AG04449 (cell line): ENCODE results near the gene PDE11A.

ENCODE experiments used
- CTCF ChIA-PET: fragments of 350-600 bp; formaldehyde crosslinking; extraction: SDS; loops from one replicate; lab custom pipeline; 2021; ENCODE audit warnings: antibody characterized with exemption; lab: Yijun Ruan, JAX
- POLR2A ChIA-PET: fragments of 400-600, 350-600 bp; formaldehyde crosslinking; extraction: SDS; loops from one replicate; lab custom pipeline; 2020; ENCODE audit warnings: antibody characterized with exemption, inconsistent platforms; lab: Yijun Ruan, JAX
- DNase-seq: peaks from one replicate; pipeline ENCODE4 v3.0.0-alpha.2; 2010; ENCODE audit warnings: low read depth, low spot score
- H3K4me3 ChIP-seq: 2 replicates; pipeline ENCODE4 v1.5.1; 2011; ENCODE audit warnings: low read depth, mild to moderate bottlenecking, control low read depth, low read length
- CTCF ChIP-seq: IDR thresholded peaks from one replicate; pipeline ENCODE4 v1.5.1; 2011; ENCODE audit warnings: mild to moderate bottlenecking, moderate library complexity, low read length, control low read depth, inconsistent platforms; ENCODE audit not compliant: insufficient read depth; ENCODE audit errors: missing control alignments

Gene PDE11A

DNA sequence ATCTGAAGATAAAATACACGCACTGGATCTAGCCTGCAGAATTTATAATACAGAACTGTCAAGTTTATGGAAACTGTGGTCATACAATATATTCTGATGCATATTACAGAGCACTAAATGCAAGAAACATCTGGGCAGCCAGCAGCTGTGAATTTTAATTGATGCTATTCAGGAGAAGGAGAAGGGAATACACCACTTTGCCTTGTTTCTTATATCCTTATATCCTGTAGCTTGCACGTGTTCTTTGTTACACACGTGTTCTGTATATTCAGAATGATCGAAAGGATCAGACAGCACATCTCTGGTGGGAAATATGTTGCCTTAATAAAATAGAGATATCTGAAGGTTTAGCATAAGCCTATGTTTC lies 344.2 kb downstream of the PDE11A start:
- no peak for TF ChIP-seq CTCF

DNA sequence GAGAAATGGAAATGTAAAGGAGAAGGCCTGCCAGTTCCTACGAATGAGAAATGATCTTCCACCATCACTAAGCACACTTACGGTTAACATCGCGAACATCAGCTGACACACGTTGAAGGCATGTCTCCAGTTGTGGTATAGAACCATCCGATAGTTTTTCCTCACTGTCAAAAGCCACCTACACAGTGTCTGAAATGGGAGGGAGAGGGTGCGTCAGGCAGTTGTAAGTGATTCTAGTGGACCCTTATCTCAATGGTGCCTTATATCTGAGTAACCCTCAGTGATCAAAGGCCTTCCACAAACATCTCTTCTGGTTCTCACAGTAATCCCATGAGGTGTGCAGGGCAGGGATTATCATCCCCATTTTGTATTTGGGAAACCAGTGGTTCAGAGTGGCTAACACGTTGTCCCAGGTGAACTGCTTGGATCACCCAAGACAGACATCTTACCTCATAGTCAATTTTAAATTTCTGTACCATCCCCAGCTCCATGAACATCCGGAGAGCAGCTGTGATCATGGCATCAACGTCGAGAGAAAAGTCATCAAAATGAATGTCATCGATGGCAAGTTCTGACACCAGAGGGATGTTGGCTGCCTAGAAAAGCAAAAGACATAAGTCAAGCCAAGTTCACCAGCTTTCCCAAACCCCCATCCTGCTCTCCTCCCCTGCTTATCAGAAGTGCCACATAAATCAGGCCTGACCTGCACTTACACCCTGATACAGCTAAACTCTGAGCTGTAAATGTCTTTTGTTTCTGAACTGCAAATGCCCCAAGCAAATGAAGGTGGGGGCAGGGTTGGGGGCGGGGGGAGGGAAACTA lies 344.8 kb downstream of the PDE11A start:
- H3K4me3 ChIP-seq: no peak overlapping the region
- TF ChIP-seq CTCF: no peak
- DNase-seq: no peak
- CTCF ChIA-PET: interaction anchor here (0.9 kb wide), 1 partner anchor 10 kb away, joined by 4 read pairs; no protein-coding TSS in a partner anchor
- POLR2A ChIA-PET: no interaction called here

More for the DNA sequence above, 344.2 kb downstream of the PDE11A start:
- H3K4me3 ChIP-seq: no peak overlapping the region
- ChIA-PET CTCF (interaction anchor here (0.9 to 1.3 kb wide), 2 partner anchors 10 to 22 kb away, joined by 4 read pairs; no protein-coding TSS in a partner anchor), POLR2A (no interaction called here)
- no peak for DNase-seq

DNA sequence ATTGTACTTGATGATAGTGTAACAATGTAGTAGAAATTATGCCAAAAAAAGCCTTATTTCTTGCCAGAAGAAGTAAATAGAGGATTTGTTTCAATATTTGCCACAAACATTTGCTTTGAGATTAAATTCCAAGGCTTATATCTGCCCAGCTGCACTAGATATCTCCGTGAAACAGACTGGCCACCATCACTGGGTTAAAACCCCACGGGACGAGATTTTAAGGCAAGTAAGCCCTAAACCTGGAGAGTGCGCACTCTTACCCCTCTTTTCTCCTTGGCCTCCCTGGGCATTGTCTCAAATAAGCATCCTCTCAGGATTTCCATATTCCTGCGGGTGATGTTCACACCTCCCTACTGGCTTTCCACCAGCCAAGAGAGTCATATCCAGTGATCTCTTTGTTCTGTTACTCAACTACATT lies 345.6 kb downstream of the PDE11A start:
- POLR2A ChIA-PET: no interaction called here
- no peak for TF ChIP-seq CTCF
- CTCF ChIA-PET: interaction anchor here (1.2 kb wide), 1 partner anchor 394 kb away, joined by 5 read pairs; no protein-coding TSS in a partner anchor
- H3K4me3 ChIP-seq: no peak overlapping the region
- no peak for DNase-seq

DNA sequence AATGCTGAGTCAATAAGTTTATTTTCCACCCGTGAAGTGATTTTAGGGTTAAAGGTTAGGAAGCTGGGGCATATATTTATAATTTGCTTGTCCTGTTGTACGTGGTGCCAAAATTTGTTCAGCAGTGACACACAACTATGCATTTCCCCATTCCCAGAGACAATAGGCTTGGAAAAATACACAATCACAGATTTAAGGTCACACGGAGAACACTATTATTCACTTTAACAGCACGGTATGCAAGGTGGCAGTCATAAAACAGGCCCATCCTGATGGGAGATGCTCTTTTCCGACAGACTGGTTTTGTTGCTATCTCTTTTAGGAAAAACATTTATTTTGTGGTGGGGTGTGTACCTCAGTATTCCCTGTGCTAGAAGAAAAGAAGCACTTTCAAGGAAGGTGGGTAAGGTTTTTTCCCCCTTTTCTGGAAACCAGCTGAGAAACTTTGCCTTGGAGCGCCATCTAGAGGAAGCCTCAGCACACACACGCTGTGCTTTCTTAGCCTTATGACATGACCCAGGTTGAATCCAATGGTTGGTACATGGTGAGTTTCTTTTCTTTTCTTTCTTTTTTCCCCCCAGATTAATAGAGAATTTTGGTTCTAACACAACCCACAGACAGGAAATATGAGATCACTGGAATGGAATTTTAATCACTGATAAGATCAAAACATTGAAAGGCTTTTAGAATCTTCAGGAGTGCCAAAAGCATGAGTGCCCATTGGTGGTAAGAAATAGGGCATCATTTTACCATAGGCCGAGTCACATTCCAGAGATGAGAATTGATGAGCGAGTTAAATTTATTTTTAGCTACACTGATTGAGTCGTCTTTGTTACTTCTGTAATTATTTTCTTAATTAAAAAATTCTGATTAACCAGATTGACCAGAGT lies 347.9 kb downstream of the PDE11A start:
- TF ChIP-seq CTCF: peak; percentile 81
- no peak for DNase-seq
- H3K4me3 ChIP-seq: no peak overlapping the region
- CTCF ChIA-PET: interaction anchor here (0.6 to 4.6 kb wide), 30 partner anchors 8 to 575 kb away, joined by 3 to 36 read pairs (median 4); no protein-coding TSS in a partner anchor
- POLR2A ChIA-PET: no interaction called here

DNA sequence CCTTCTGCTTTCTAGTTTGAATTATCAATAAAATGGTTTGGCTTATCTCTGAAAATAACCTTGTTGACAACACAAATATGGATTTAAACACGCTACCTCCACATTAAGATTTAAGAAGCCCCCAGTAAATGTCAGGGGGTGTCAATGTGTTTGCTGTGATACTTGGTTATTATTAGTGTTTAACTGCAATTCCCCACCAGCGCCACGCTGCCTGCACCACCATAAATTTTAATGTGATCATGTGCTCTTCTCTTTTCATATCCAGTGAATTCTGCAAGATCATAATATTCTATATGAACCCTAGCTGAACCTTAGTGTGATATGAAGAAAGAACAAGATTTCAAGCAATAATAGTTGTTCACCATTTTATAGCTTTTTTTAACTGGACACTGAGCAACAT lies 349.3 kb downstream of the PDE11A start:
- CTCF ChIA-PET: interaction anchor here (0.7 to 4.6 kb wide), 14 partner anchors 9 to 559 kb away, joined by 3 to 36 read pairs (median 4); no protein-coding TSS in a partner anchor
- POLR2A ChIA-PET: no interaction called here
- no peak for TF ChIP-seq CTCF

More for the DNA sequence above, 349.3 kb downstream of the PDE11A start:
- no peak for DNase-seq
- no peak overlapping the region for H3K4me3 ChIP-seq
